ENCODE data around the gene PRAMEF20.

DNA sequence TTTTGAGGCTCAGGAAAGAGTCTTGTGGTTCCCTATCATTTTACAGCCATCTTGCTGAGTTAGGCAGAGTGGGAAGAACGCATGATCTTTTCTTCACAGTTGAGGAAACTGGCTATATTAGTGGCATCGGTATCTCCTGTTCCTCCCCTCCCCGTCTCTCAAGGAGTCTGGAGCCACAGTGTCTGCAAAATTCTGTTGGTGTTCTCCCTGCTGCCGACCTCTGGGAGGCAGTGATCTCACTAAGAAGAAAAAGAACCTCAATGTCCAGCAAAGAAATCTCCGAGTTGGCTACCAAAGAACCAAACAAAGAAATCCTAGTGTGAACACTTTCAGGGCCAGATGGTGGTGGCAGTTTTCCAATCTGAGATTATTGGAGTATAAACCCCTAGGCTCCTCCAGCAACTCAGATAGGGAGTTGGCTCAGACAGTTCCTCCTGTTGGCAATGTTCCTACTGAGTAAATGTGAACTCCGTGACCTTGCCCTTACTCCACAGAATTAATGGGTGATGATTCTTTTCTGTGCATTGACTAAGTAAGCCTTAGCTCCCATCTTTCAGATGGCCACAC is 41.2 kb downstream of the PRAMEF20 start:
- TF ChIP-seq EP300 (IDR thresholded peaks at IDR 0.05; ENCODE audit: borderline replicate concordance in 1 of 2, low read depth in 1 of 2, low read length in 1 of 2), result no peak
- TF ChIP-seq, protein P1, sequence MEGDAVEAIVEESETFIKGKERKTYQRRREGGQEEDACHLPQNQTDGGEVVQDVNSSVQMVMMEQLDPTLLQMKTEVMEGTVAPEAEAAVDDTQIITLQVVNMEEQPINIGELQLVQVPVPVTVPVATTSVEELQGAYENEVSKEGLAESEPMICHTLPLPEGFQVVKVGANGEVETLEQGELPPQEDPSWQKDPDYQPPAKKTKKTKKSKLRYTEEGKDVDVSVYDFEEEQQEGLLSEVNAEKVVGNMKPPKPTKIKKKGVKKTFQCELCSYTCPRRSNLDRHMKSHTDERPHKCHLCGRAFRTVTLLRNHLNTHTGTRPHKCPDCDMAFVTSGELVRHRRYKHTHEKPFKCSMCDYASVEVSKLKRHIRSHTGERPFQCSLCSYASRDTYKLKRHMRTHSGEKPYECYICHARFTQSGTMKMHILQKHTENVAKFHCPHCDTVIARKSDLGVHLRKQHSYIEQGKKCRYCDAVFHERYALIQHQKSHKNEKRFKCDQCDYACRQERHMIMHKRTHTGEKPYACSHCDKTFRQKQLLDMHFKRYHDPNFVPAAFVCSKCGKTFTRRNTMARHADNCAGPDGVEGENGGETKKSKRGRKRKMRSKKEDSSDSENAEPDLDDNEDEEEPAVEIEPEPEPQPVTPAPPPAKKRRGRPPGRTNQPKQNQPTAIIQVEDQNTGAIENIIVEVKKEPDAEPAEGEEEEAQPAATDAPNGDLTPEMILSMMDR (IDR thresholded peaks at IDR 0.05), result no peak
- TF ChIP-seq JUND (IDR thresholded peaks at IDR 0.05), result no peak
- TF ChIP-seq TAF1 (IDR thresholded peaks at IDR 0.05; ENCODE audit: borderline replicate concordance, low read depth, low read length), result no peak
- no peak for TF ChIP-seq RAD21 (IDR thresholded peaks at IDR 0.05; ENCODE audit: low read length)
- TF ChIP-seq RCOR1 (IDR thresholded peaks at IDR 0.05; ENCODE audit: low read length), result no peak
- TF ChIP-seq, protein P2, sequence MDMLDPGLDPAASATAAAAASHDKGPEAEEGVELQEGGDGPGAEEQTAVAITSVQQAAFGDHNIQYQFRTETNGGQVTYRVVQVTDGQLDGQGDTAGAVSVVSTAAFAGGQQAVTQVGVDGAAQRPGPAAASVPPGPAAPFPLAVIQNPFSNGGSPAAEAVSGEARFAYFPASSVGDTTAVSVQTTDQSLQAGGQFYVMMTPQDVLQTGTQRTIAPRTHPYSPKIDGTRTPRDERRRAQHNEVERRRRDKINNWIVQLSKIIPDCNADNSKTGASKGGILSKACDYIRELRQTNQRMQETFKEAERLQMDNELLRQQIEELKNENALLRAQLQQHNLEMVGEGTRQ (IDR thresholded peaks at IDR 0.05; ENCODE audit: borderline replicate concordance, low read depth, low read length), result no peak
- no peak for TF ChIP-seq POLR2AphosphoS5 (IDR thresholded peaks at IDR 0.05; ENCODE audit: low read depth, low read length)

All from SK-N-SH (cell line).